SU-DHL-6 (cell line): Measurements from ENCODE around the gene USP12.

Experiments used
- H2AFZ ChIP-seq: fragments of 200-600 bp; sonication (generic); 2 replicates; pipeline ENCODE4 v1.6.1; 2014; ENCODE audit warnings: low read depth, mild to moderate bottlenecking, moderate library complexity, mixed read lengths, antibody characterized with exemption, low read length; ENCODE audit not compliant: severe bottlenecking
- H3F3A ChIP-seq: fragments of 200-600 bp; shearing (Covaris generic); 2 replicates; pipeline ENCODE4 v1.6.0; 2016; ENCODE audit warnings: antibody characterized with exemption, mild to moderate bottlenecking; ENCODE audit not compliant: insufficient read depth
- H3K27ac ChIP-seq: fragments of 200-600 bp; sonication (generic); 2 replicates; pipeline ENCODE4 v1.5.1; 2016; ENCODE audit warnings: low read depth, mild to moderate bottlenecking, low read length, moderate library complexity, mixed read lengths
- H3K27me3 ChIP-seq: fragments of 200-600 bp; sonication (generic), shearing (Covaris generic); 2 replicates; pipeline ENCODE4 v1.6.0; 2014; ENCODE audit warnings: mild to moderate bottlenecking, low read length
- H3K36me3 ChIP-seq: fragments of 200-600 bp; sonication (generic); 2 replicates; pipeline ENCODE4 v1.6.1; 2014; ENCODE audit warnings: mild to moderate bottlenecking, low read length, mixed read lengths
- H3K4me2 ChIP-seq: fragments of 300-600, 200-600 bp; shearing (Covaris generic), sonication (generic); 2 replicates; pipeline ENCODE4 v1.6.0; 2014; ENCODE audit warnings: low read length, low read depth, mild to moderate bottlenecking; ENCODE audit not compliant: poor library complexity, severe bottlenecking
- H3K4me3 ChIP-seq: fragments of 200-600 bp; sonication (generic); 2 replicates; pipeline ENCODE4 v1.5.1; 2014; ENCODE audit warnings: antibody characterized with exemption, low read length, mild to moderate bottlenecking, mixed read lengths; ENCODE audit not compliant: insufficient read depth, poor library complexity, severe bottlenecking
- H3K79me2 ChIP-seq: fragments of 200-600 bp; sonication (generic); 2 replicates; pipeline ENCODE4 v1.6.1; 2014; ENCODE audit warnings: mild to moderate bottlenecking, low read length, moderate library complexity; ENCODE audit not compliant: insufficient read depth
- H3K9ac ChIP-seq: fragments of 200-600 bp; sonication (generic); 2 replicates; pipeline ENCODE4 v1.7.0; 2014; ENCODE audit warnings: mild to moderate bottlenecking, low read length
- H3K9me2 ChIP-seq: fragments of 200-600 bp; sonication (generic); replicated peaks from 2 replicates; pipeline ENCODE4 v1.6.1; 2014; ENCODE audit warnings: low read length; ENCODE audit not compliant: insufficient read depth
- H3K9me3 ChIP-seq: fragments of 200-600 bp; sonication (generic); 2 replicates; pipeline ENCODE4 v1.6.1; 2014; ENCODE audit warnings: low read length, mixed read lengths; ENCODE audit not compliant: insufficient read depth
- H4K20me1 ChIP-seq: fragments of 200-600 bp; sonication (generic); 2 replicates; pipeline ENCODE4 v1.6.1; 2014; ENCODE audit warnings: low read depth, mild to moderate bottlenecking, antibody characterized with exemption, low read length, moderate library complexity, mixed read lengths
- EZH2phosphoT487 ChIP-seq: fragments of 200-600 bp; sonication (generic), shearing (Covaris generic); conservative IDR thresholded peaks from 2 replicates; pipeline ENCODE4 v1.6.1; 2018; ENCODE audit warnings: mild to moderate bottlenecking, antibody characterized with exemption, low read length, moderate library complexity, mixed read lengths
- TF ChIP-seq, protein P1 (sequence below): fragments of 200-600 bp; sonication (generic); IDR thresholded peaks from one replicate; pipeline ENCODE4 v1.5.1; 2017; ENCODE audit warnings: antibody characterized with exemption, mild to moderate bottlenecking, low read length, moderate library complexity; ENCODE audit not compliant: insufficient read depth, poor library complexity, severe bottlenecking

USP12 gene

DNA sequence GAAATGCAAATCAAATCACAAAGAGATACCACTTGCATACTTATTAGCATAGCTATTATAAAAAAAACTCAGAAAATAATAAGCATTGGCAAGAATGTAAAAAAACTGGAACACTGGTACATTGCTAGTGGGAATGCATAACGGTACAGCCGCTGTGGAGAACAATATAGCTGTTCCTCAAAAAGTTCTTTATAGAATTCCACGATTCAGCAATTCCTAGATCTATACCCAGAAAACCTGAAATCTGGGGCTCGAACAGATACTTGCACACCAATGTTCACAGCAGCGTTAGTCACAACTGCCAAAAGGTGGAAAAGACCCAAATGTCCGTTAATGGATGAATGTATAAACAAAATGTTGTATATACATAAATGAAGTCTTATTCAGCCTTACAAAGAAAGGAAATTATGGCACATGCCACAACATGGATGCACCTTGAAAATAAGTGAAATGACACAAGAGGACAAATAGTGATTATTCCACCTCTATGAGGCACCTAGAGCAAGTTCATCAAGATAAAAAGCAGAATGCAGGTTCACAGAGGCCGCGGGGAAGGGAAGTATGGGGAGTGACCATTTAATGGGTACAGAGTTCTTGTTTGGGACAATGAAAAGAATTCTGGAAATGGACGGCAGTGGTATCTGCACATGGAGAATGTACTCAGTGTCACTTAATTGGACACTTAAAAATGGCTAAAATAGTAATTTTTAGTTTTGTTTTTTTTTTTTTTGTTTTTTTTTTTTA, 107.2 kb downstream of the USP12 start:
- Histone ChIP-seq H4K20me1 (no peaks in the 10 kb centered on the region), H3K4me2 (no peak overlapping the region), H3K9me2 (no peaks in the 10 kb centered on the region), H2AFZ (no peak overlapping the region), H3K27me3 (no peaks in the 10 kb centered on the region), H3F3A (peaks cover 5% of the 10 kb centered on the region; the same call in 1 of the 2 replicates), H3K9ac (no peak overlapping the region), H3K36me3 (no peaks in the 10 kb centered on the region), H3K9me3 (no peaks in the 10 kb centered on the region), H3K79me2 (no peaks in the 10 kb centered on the region), H3K4me3 (no peak overlapping the region), H3K27ac (no peak overlapping the region)
- TF ChIP-seq, protein P1, sequence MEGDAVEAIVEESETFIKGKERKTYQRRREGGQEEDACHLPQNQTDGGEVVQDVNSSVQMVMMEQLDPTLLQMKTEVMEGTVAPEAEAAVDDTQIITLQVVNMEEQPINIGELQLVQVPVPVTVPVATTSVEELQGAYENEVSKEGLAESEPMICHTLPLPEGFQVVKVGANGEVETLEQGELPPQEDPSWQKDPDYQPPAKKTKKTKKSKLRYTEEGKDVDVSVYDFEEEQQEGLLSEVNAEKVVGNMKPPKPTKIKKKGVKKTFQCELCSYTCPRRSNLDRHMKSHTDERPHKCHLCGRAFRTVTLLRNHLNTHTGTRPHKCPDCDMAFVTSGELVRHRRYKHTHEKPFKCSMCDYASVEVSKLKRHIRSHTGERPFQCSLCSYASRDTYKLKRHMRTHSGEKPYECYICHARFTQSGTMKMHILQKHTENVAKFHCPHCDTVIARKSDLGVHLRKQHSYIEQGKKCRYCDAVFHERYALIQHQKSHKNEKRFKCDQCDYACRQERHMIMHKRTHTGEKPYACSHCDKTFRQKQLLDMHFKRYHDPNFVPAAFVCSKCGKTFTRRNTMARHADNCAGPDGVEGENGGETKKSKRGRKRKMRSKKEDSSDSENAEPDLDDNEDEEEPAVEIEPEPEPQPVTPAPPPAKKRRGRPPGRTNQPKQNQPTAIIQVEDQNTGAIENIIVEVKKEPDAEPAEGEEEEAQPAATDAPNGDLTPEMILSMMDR, result no peak
- TF ChIP-seq EZH2phosphoT487, result no peak

DNA sequence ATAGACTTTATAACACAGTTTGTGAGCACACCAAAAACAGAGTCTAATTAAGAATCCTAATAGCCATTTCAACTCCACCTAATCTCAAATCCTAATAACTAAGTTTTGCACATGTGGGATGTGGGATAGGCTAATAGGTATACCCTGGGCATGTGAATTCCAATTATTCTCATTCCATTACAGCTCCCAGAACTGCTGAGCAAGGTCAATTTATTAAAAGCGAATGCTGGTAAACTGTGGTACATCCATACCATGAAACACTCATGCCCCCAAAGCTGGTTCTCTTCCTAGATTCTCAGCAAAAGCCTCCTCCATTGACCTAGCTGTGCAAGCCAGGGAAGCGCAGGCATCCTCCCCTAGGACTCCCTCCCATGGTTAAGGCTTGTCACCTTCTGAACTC, 113.8 kb downstream of the USP12 start:
- no peak overlapping the region for H2AFZ ChIP-seq
- H3K36me3 ChIP-seq, result no peaks in the 10 kb centered on the region
- H3K27ac ChIP-seq, result no peak overlapping the region
- H3K9me2 ChIP-seq, result no peaks in the 10 kb centered on the region
- H3K27me3 ChIP-seq, result no peaks in the 10 kb centered on the region
- H4K20me1 ChIP-seq, result no peaks in the 10 kb centered on the region
- no peaks in the 10 kb centered on the region for H3F3A ChIP-seq
- no peak overlapping the region for H3K4me2 ChIP-seq
- no peak overlapping the region for H3K9ac ChIP-seq
- no peak overlapping the region for H3K4me3 ChIP-seq
- TF ChIP-seq EZH2phosphoT487, result no peak
- TF ChIP-seq, protein P1, result no peak
- no peaks in the 10 kb centered on the region for H3K9me3 ChIP-seq
- H3K79me2 ChIP-seq, result no peaks in the 10 kb centered on the region

DNA sequence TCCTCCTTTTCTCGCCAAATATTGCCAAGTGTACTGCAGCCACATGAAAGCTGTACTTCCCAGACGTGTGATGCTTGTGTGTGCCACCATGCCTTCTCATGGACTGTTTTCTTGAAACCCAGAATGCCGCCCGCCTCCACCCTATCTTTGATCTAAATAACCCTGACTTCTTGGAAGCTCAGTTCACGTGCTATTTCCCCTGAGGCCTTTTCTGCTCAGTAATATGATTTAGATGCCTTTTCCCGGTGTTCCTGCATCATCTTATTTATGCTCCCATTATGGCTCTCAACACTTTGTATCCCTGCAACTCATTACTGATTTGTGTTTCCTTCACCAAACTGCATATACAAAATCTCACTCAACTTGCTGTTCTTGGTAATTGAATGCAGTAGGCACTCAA, 116.1 kb downstream of the USP12 start:
- H2AFZ ChIP-seq, result no peak overlapping the region
- H3F3A ChIP-seq, result no peaks in the 10 kb centered on the region
- H3K9me3 ChIP-seq, result no peaks in the 10 kb centered on the region
- no peaks in the 10 kb centered on the region for H4K20me1 ChIP-seq
- no peak overlapping the region for H3K9ac ChIP-seq
- H3K79me2 ChIP-seq, result no peaks in the 10 kb centered on the region
- H3K4me3 ChIP-seq, result no peak overlapping the region
- no peaks in the 10 kb centered on the region for H3K36me3 ChIP-seq
- TF ChIP-seq EZH2phosphoT487, result no peak
- TF ChIP-seq, protein P1, result no peak
- H3K4me2 ChIP-seq, result no peak overlapping the region
- H3K9me2 ChIP-seq, result no peaks in the 10 kb centered on the region
- no peak overlapping the region for H3K27ac ChIP-seq
- H3K27me3 ChIP-seq, result no peaks in the 10 kb centered on the region
